HEK293 (cell line): ENCODE data around the gene NFXL1.
"Not testable (repeated sequence)": the region's sequence is repeated elsewhere in the genome, so short reads cannot be mapped to it uniquely, and the experiment has no call there.

Experiments
- CTCF ChIA-PET: fragments of 350-600 bp; formaldehyde crosslinking; extraction: SDS; loops from one replicate; lab custom pipeline; 2021; ENCODE audit warnings: antibody characterized with exemption; lab: Yijun Ruan, JAX
- POLR2A ChIA-PET: fragments of 300-600 bp; formaldehyde crosslinking; extraction: SDS; loops from one replicate; lab custom pipeline; 2020; ENCODE audit warnings: antibody characterized with exemption, inconsistent platforms; lab: Yijun Ruan, JAX
- H3K27ac ChIP-seq: fragments of 200-500 bp; sonication (Bioruptor generic); 2 replicates; pipeline ENCODE4 v1.5.1; 2014; ENCODE audit warnings: low read depth, low read length, control low read depth, inconsistent platforms; ENCODE audit errors: extremely low read depth
- H3K36me3 ChIP-seq, 2 experiments: fragments of 200-500 bp in 1 of 2; sonication (Bioruptor generic) in 1 of 2; 1 replicate in 1 of 2; 2 replicates in 1 of 2; pipeline ENCODE4 v1.5.1; 2014 to 2017; ENCODE audit warnings: inconsistent platforms in 2 of 2, low read length in 2 of 2; ENCODE audit not compliant: control insufficient read depth in 2 of 2, insufficient read depth in 1 of 2
- H3K4me1 ChIP-seq: fragments of 200-500 bp; sonication (Bioruptor generic); 2 replicates; pipeline ENCODE4 v1.5.1; 2014; ENCODE audit warnings: mild to moderate bottlenecking, low read length, inconsistent platforms; ENCODE audit not compliant: control insufficient read depth, insufficient read depth
- H3K4me3 ChIP-seq: 2 replicates; pipeline ENCODE4 v1.5.1; 2011; ENCODE audit warnings: low read depth, mild to moderate bottlenecking, control low read depth, low read length, moderate library complexity
- H3K9me3 ChIP-seq: fragments of 200-500 bp; sonication (Bioruptor generic); 2 replicates; pipeline ENCODE4 v1.5.1; 2014; ENCODE audit warnings: low read depth, low read length, inconsistent platforms; ENCODE audit not compliant: control insufficient read depth, insufficient read depth
- BCL11A ChIP-seq: fragments of 450-650 bp; formaldehyde crosslinking; IDR thresholded peaks from 2 replicates; pipeline ENCODE4 v1.5.1; 2016; ENCODE audit warnings: low read depth, missing biosample characterization, missing genetic modification characterization
- RBAK ChIP-seq: fragments of 450-650 bp; formaldehyde crosslinking; IDR thresholded peaks from 2 replicates; pipeline ENCODE4 v1.5.1; 2016; ENCODE audit warnings: missing biosample characterization, missing genetic modification characterization
- TRIM28 ChIP-seq: IDR thresholded peaks from 2 replicates; pipeline ENCODE4 v1.6.1; 2011; ENCODE audit warnings: low read length, control low read depth, borderline replicate concordance
- YY2 ChIP-seq: fragments of 450-650 bp; formaldehyde crosslinking; IDR thresholded peaks from 2 replicates; pipeline ENCODE4 v1.5.1; 2016; ENCODE audit warnings: missing biosample characterization, missing genetic modification characterization
- ZBTB48 ChIP-seq: fragments of 450-650 bp; formaldehyde crosslinking; IDR thresholded peaks from 2 replicates; pipeline ENCODE4 v1.5.1; 2016; ENCODE audit warnings: missing biosample characterization, missing genetic modification characterization
- ZNF146 ChIP-seq: fragments of 450-650 bp; formaldehyde crosslinking; IDR thresholded peaks from 2 replicates; pipeline ENCODE4 v1.5.1; 2016; ENCODE audit warnings: missing biosample characterization, missing genetic modification characterization
- ZNF473 ChIP-seq: fragments of 450-650 bp; formaldehyde crosslinking; IDR thresholded peaks from 2 replicates; pipeline ENCODE4 v1.5.1; 2017; ENCODE audit warnings: missing biosample characterization, missing genetic modification characterization
- ZNF610 ChIP-seq: fragments of 450-650 bp; formaldehyde crosslinking; IDR thresholded peaks from 2 replicates; pipeline ENCODE4 v1.5.1; 2016; ENCODE audit warnings: missing biosample characterization, missing genetic modification characterization, borderline replicate concordance
- ZNF747 ChIP-seq: fragments of 450-650 bp; formaldehyde crosslinking; IDR thresholded peaks from 2 replicates; pipeline ENCODE4 v1.5.1; 2016; ENCODE audit warnings: missing biosample characterization, missing genetic modification characterization
- ZNF777 ChIP-seq: fragments of 450-650 bp; formaldehyde crosslinking; IDR thresholded peaks from 2 replicates; pipeline ENCODE4 v1.5.1; 2017; ENCODE audit warnings: missing biosample characterization, missing genetic modification characterization, borderline replicate concordance
- ZSCAN18 ChIP-seq: fragments of 450-650 bp; formaldehyde crosslinking; IDR thresholded peaks from 2 replicates; pipeline ENCODE4 v1.5.1; 2016; ENCODE audit warnings: missing biosample characterization, missing genetic modification characterization
- TF ChIP-seq, protein P1 (sequence below): fragments of 450-650 bp; formaldehyde crosslinking; IDR thresholded peaks from 2 replicates; pipeline ENCODE4 v1.5.1; 2016; ENCODE audit warnings: missing biosample characterization, missing genetic modification characterization
- TF ChIP-seq, protein P2 (sequence below): fragments of 450-650 bp; formaldehyde crosslinking; IDR thresholded peaks from 2 replicates; pipeline ENCODE4 v1.5.1; 2016; ENCODE audit warnings: missing biosample characterization, missing genetic modification characterization
- TF ChIP-seq, protein P3 (sequence below): fragments of 450-650 bp; formaldehyde crosslinking; IDR thresholded peaks from 2 replicates; pipeline ENCODE4 v1.5.1; 2016; ENCODE audit warnings: missing biosample characterization, missing genetic modification characterization

Gene NFXL1

DNA sequence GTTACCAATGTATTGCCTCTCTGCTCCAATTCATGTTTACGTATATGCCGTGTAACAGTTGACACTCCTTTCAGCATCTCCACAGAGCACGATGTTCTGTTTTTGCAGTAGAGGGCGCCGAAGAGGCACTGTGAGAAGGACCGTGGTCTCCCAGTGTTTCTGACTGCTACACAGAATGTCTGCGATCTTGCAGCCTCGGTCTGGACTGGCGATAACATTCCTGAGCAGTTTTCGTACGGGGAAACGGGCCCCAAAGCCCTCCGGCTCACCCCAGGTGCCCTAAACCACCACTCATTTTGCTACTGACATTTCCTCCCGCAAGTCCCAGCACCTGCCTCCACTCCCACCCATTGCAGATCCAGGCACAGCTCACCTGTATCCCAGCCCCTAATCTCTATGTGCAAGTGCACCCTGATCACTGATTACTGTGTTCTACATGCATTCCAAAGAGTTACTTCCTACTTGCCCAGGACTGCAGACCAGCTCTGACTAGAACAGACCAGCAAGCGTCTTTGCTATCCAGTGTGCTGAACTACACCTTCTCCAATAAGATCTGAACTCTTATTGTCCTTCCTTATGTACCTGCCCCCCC lies 12.4 kb upstream of the NFXL1 start (continued):
- TF ChIP-seq, protein P1, sequence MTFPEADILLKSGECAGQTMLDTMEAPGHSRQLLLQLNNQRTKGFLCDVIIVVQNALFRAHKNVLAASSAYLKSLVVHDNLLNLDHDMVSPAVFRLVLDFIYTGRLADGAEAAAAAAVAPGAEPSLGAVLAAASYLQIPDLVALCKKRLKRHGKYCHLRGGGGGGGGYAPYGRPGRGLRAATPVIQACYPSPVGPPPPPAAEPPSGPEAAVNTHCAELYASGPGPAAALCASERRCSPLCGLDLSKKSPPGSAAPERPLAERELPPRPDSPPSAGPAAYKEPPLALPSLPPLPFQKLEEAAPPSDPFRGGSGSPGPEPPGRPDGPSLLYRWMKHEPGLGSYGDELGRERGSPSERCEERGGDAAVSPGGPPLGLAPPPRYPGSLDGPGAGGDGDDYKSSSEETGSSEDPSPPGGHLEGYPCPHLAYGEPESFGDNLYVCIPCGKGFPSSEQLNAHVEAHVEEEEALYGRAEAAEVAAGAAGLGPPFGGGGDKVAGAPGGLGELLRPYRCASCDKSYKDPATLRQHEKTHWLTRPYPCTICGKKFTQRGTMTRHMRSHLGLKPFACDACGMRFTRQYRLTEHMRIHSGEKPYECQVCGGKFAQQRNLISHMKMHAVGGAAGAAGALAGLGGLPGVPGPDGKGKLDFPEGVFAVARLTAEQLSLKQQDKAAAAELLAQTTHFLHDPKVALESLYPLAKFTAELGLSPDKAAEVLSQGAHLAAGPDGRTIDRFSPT (tag by site-specific recombination), result no peak
- TF ChIP-seq ZBTB48 (peak; percentile 15; the same call in 1 of the 2 replicates), ZNF610 (tag by site-specific recombination) (no peak), ZNF473 (tag by site-specific recombination) (no peak), ZNF777 (tag by site-specific recombination) (no peak), ZSCAN18 (tag by site-specific recombination) (no peak), BCL11A (tag by site-specific recombination) (no peak), RBAK (no peak), YY2 (tag by site-specific recombination) (no peak), TRIM28 (peak; percentile 73; the same call in 1 of the 2 replicates), ZNF747 (tag by site-specific recombination) (no peak)
- TF ChIP-seq, protein P2, sequence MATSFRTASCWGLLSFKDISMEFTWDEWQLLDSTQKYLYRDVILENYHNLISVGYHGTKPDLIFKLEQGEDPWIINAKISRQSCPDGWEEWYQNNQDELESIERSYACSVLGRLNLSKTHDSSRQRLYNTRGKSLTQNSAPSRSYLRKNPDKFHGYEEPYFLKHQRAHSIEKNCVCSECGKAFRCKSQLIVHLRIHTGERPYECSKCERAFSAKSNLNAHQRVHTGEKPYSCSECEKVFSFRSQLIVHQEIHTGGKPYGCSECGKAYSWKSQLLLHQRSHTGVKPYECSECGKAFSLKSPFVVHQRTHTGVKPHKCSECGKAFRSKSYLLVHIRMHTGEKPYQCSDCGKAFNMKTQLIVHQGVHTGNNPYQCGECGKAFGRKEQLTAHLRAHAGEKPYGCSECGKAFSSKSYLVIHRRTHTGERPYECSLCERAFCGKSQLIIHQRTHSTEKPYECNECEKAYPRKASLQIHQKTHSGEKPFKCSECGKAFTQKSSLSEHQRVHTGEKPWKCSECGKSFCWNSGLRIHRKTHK (tag by site-specific recombination), result no peak

GRCh38 chr4:47923261-47923608 lies 8.9 kb upstream of the NFXL1 start:
- H3K27ac ChIP-seq, H3K4me3 ChIP-seq, H3K4me1 ChIP-seq, H3K9me3 ChIP-seq, POLR2A ChIA-PET, H3K36me3 ChIP-seq: not testable (repeated sequence)
- CTCF ChIA-PET, result interaction anchor here (0.6 to 1.0 kb wide), 2 partner anchors 8 to 596 kb away, joined by 3 read pairs; no protein-coding TSS in a partner anchor

- H3K9me3 ChIP-seq, POLR2A ChIA-PET, H3K27ac ChIP-seq, H3K4me1 ChIP-seq, H3K36me3 ChIP-seq, CTCF ChIA-PET, H3K4me3 ChIP-seq: not testable (repeated sequence)
These were observed 8.3 kb upstream of the NFXL1 start for GRCh38 chr4:47922436-47923260.

DNA sequence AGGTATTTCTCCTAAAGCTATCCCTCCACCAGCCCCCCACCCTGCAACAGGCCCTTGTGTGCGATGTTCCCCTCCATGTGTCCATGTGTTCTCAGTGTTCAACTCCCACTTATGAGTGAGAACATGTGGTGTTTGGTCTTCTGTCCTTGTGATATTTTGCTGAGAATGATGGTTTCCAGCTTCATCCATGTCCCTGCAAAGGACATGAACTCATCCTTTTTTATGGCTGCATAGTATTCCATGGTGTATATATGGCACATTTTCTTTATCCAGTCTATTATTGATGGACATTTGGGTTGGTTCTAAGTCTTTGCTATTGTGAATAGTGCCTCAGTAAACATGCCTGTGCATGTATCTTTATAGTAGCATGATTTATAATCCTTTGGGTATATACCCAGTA lies 2.8 kb upstream of the NFXL1 start:
- H3K4me1 ChIP-seq, H3K9me3 ChIP-seq, H3K36me3 ChIP-seq, H3K27ac ChIP-seq, CTCF ChIA-PET, H3K4me3 ChIP-seq, POLR2A ChIA-PET: not testable (repeated sequence)
- peak; percentile 88 for TF ChIP-seq ZNF146 (tag by site-specific recombination)
- TF ChIP-seq, protein P3, sequence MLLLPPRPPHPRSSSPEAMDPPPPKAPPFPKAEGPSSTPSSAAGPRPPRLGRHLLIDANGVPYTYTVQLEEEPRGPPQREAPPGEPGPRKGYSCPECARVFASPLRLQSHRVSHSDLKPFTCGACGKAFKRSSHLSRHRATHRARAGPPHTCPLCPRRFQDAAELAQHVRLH (tag by site-specific recombination), result 0 out of 2 replicates have a peak, but pooled peaks have one; percentile 23
